LNCAP (cell line): ENCODE data around the gene ZCCHC7.

Source experiments
- TF ChIP-seq, protein P1 (sequence below): fragments of 450-650 bp; IDR thresholded peaks from 2 replicates; pipeline ENCODE4 v1.5.1; 2017; ENCODE audit warnings: mild to moderate bottlenecking

The ZCCHC7 gene

DNA sequence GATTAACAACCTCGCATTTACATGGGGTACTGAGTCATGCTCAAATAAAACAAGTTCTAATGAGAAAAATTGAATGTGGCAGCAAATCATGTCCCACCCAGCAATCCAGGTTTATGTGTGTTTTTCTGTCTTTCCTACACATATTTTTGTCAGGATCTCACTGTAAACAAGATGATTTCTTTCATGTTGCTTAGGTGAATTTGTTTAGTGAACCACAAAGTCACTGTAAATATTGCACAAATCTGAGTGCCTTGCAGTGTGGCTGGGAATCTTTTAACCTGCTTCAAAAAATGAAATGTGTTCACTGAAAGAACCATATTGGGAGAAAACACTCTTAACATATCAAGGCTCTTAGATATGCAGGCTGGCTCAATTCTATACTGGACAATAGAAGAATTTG is 23.1 kb upstream of the ZCCHC7 start:
- TF ChIP-seq, protein P1, sequence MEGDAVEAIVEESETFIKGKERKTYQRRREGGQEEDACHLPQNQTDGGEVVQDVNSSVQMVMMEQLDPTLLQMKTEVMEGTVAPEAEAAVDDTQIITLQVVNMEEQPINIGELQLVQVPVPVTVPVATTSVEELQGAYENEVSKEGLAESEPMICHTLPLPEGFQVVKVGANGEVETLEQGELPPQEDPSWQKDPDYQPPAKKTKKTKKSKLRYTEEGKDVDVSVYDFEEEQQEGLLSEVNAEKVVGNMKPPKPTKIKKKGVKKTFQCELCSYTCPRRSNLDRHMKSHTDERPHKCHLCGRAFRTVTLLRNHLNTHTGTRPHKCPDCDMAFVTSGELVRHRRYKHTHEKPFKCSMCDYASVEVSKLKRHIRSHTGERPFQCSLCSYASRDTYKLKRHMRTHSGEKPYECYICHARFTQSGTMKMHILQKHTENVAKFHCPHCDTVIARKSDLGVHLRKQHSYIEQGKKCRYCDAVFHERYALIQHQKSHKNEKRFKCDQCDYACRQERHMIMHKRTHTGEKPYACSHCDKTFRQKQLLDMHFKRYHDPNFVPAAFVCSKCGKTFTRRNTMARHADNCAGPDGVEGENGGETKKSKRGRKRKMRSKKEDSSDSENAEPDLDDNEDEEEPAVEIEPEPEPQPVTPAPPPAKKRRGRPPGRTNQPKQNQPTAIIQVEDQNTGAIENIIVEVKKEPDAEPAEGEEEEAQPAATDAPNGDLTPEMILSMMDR: no peak

DNA sequence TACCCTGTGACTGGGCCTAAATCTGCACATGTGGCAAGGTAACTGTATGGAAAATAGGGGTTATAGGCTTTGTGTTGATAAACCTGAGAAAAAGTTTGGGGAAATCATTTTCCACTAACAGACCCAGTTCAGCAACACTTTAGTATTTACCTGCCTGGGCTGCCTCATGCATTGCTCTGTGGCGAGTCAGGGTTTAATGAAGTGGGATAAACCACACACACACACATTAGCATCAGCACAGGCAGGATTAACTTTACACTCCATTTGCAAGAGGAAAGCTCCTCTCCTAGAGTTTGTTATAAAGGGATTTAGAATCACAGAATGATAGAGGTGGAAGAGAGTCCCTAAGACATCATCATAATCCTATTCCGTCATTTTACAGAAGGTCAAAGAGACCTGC is 20.0 kb upstream of the ZCCHC7 start:
- TF ChIP-seq, protein P1: no peak

DNA sequence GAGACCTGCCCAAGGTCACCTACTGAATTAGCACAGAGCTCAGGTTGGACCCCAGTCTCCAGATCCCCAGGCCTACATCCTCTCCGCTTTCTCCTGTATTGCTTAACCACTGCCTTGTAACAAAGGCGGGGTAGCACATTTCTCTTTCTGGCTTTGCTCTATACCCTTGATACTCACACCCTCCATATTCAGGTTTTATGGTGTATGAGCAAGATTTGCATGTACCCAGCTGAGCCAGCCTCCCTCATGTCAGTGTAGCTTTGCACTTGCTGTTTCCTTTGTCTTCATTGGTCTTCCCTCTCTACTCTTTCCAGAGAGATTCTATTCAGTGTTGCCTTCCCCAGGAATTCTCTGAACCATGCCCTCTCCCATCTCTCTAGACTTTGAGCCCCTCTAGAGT is 19.6 kb upstream of the ZCCHC7 start:
- TF ChIP-seq, protein P1: no peak

DNA sequence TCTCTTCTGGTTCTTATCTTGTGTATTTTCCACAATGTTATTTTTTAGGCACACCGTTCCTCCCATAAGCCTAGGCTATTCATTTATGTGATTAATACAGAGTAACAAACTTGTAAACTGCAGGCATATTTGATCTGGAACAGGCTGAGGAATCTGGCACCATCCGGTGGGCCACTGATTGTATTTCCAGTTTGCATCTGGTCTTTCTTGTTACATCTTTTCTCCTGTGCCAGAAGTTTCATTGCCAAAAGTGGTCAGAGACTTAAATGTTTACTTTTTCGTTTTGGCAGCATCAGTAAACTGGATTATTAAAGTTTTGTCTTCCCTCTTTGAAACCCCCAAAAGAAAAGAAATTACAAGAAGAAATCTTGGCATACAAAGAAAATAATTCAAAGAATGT is 17.9 kb upstream of the ZCCHC7 start:
- TF ChIP-seq, protein P1: no peak

DNA sequence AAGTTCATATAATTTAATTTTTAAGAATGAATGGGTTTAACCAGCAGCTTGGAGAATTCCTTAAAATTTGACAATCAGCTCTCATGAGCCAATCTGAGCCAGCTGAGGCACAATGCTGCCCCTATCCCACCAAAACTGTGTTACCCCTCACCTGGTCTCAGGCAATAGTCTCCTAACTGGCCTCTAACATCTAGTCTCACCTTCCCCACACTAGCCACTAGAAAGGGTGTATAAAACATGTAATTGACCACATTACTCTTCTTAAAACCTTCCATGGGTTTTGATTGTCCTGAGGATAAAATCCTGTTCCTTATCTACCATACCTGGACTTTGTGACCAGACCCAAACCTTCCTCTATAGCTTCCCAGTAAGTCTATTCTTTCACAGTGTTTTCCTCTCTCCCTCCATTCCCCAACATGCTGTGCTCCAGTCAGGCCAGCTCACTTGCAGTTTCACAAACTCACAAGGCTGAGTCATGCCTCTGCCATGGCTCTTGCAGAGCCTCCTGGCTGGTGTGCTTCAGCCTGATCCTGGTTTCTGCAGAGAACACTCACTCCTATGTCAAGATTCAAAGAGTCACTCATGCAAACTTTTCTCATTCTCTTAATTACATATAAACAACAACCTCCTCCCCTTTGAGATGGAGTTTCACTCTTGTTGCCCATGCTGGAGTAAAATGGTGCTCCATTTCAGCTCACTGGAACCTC is 16.0 kb upstream of the ZCCHC7 start:
- TF ChIP-seq, protein P1: no peak

DNA sequence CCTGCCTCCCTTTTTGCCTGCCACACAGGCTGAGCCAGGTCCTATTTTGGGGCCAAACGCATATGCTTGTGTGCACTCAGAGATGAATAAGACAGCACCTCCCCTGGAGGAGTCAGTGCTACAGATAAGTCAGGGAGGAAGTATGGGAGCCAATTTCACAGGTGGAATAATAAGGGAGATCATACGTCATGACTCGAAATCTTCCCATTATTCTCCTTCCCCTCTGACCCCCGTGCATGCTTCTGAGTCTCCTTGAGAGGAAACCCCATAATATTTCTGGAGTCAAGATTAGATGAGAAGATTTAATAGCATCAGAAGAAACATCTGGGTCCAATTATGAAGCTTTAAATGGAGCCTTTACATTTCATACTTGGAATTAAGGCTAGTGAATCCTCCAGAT is 15.1 kb upstream of the ZCCHC7 start:
- TF ChIP-seq, protein P1: no peak

DNA sequence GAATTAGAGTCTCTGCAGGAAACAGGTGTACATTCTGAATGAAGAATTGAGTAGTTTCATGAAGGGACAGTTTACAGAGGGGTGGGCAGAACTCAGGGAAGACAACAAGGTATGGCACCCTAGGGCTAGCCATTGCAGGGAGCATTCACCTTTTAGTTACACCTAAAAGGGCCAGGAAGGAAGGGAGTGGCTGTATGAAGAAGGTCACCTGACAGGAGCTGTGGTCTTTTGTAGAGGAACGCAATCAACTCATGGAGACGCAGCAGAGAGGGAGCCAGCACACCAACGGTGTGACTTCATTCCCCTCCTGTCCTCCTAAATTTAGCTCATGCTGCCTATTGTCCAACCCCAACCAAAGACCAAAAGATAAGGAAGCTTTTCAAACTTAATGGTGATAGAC is 12.7 kb upstream of the ZCCHC7 start:
- TF ChIP-seq, protein P1: no peak

DNA sequence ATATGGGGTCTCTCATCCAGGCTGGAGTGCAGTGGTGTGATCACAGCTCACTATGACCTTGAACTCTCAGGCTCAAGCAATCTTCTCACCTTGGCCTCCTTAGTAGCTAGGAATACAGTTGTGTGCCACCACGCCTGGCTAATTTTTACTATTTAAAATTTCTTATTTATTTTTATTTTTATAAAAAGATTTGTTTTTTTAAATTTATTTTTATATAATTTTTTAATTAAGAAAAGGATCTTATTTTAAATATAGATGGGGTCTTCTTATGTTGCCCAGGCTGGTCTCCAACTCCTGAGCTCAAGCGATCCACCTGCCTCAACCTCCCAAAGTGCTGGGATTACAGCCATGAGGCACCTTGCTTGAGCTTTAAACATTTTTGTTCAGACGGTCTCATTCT is 2.4 kb upstream of the ZCCHC7 start:
- TF ChIP-seq, protein P1: no peak
